IMR-90 (cell line): ENCODE data around the gene SH3BP4. TPM values are rescaled to one million over a fixed set of nuclear protein-coding genes. Genes with fewer than 3 reads are reported as not detected.

Experiments
- ATAC-seq: fragments of 200-7000 bp; cut with Tn5 transposase; 2 replicates; pipeline ENCODE4 v1.9.1; 2020; ENCODE audit warnings: low read depth, mild to moderate bottlenecking, moderate library complexity
- BruUV-seq: library from RNA; stranded (reverse); fragments of 400-500 nt; replicated peaks from 2 replicates; lab custom pipeline; 2021; lab: Mats Ljungman, UMichigan
- CTCF ChIA-PET: fragments of 300-600 bp; formaldehyde crosslinking; extraction: SDS; loops from one replicate; lab custom pipeline; 2021; ENCODE audit warnings: antibody characterized with exemption; lab: Yijun Ruan, JAX
- POLR2A ChIA-PET: fragments of 300-600 bp; sonication (Branson Sonifier 250); formaldehyde crosslinking; loops from one replicate; lab custom pipeline; 2022; ENCODE audit warnings: antibody characterized with exemption; ENCODE audit not compliant: unreplicated experiment; lab: Charles Lee
- DNase-seq: peaks from one replicate; pipeline ENCODE4 v3.0.0; 2013
- H2AFZ ChIP-seq: replicated peaks from 2 replicates; pipeline ENCODE3; 2013; ENCODE audit warnings: low read length, mild to moderate bottlenecking; ENCODE audit not compliant: poor library complexity
- H2AK5ac ChIP-seq: 2 replicates; pipeline ENCODE4 v1.6.1; 2013; ENCODE audit warnings: low read depth, low read length, inconsistent platforms
- H2AK9ac ChIP-seq: replicated peaks from 2 replicates; pipeline ENCODE3; 2013; ENCODE audit warnings: mild to moderate bottlenecking, low read depth, low read length, moderate library complexity; ENCODE audit not compliant: poor library complexity
- H2BK120ac ChIP-seq: 2 replicates; pipeline ENCODE4 v1.6.1; 2013; ENCODE audit warnings: low read depth, low read length, inconsistent platforms
- H2BK15ac ChIP-seq: 3 replicates; pipeline ENCODE4 v1.6.1; 2013; ENCODE audit warnings: low read depth, low read length, inconsistent platforms
- H2BK20ac ChIP-seq: 2 replicates; pipeline ENCODE4 v1.6.1; 2013; ENCODE audit warnings: low read depth, mild to moderate bottlenecking, inconsistent platforms, low read length, moderate library complexity
- H2BK5ac ChIP-seq: 2 replicates; pipeline ENCODE4 v1.6.1; 2013; ENCODE audit warnings: mild to moderate bottlenecking, low read depth, low read length, inconsistent platforms; ENCODE audit not compliant: poor library complexity, severe bottlenecking
- H3K14ac ChIP-seq: replicated peaks from 2 replicates; pipeline ENCODE4 v1.6.1; 2013; ENCODE audit warnings: low read depth, low read length, inconsistent platforms
- H3K18ac ChIP-seq: 2 replicates; pipeline ENCODE4 v1.6.1; 2013; ENCODE audit warnings: low read depth, low read length, control low read depth
- H3K23ac ChIP-seq: 2 replicates; pipeline ENCODE4 v1.6.1; 2013; ENCODE audit warnings: low read depth, low read length, inconsistent platforms
- H3K27ac ChIP-seq: 2 replicates; pipeline ENCODE4 v1.5.1; 2013; ENCODE audit warnings: mild to moderate bottlenecking, control low read depth, low read length; ENCODE audit not compliant: insufficient read depth
- H3K27me3 ChIP-seq: 2 replicates; pipeline ENCODE4 v1.6.1; 2013; ENCODE audit warnings: low read length; ENCODE audit not compliant: control insufficient read depth, insufficient read depth
- H3K36me3 ChIP-seq: 2 replicates; pipeline ENCODE4 v1.6.1; 2013; ENCODE audit warnings: low read length, mixed read lengths; ENCODE audit not compliant: control insufficient read depth, insufficient read depth
- H3K4ac ChIP-seq: 2 replicates; pipeline ENCODE4 v1.6.1; 2013; ENCODE audit warnings: low read depth, low read length, inconsistent platforms
- H3K4me1 ChIP-seq: 2 replicates; pipeline ENCODE4 v1.6.1; 2013; ENCODE audit warnings: low read length, mixed read lengths; ENCODE audit not compliant: control insufficient read depth, insufficient read depth
- H3K4me2 ChIP-seq: 2 replicates; pipeline ENCODE4 v1.6.1; 2013; ENCODE audit warnings: low read depth, mild to moderate bottlenecking, control low read depth, low read length, moderate library complexity
- H3K4me3 ChIP-seq: 2 replicates; pipeline ENCODE4 v1.5.1; 2013; ENCODE audit warnings: low read depth, mild to moderate bottlenecking, control low read depth, low read length, moderate library complexity; ENCODE audit not compliant: insufficient read depth
- H3K56ac ChIP-seq: 2 replicates; pipeline ENCODE4 v1.6.1; 2013; ENCODE audit warnings: low read length, inconsistent platforms; ENCODE audit not compliant: insufficient read depth; ENCODE audit errors: extremely low read depth
- H3K79me1 ChIP-seq, 2 experiments: 2 replicates each; pipeline ENCODE4 v1.6.1; 2013; ENCODE audit warnings: low read length in 2 of 2, inconsistent platforms in 1 of 2, low read depth in 1 of 2
- H3K9ac ChIP-seq: 2 replicates; pipeline ENCODE4 v1.6.1; 2013; ENCODE audit warnings: low read depth, low read length, control low read depth
- H3K9me1 ChIP-seq: 2 replicates; pipeline ENCODE4 v1.6.1; 2013; ENCODE audit warnings: low read length, inconsistent platforms; ENCODE audit not compliant: insufficient read depth
- H3K9me3 ChIP-seq: 2 replicates; pipeline ENCODE4 v1.6.1; 2013; ENCODE audit warnings: low read length; ENCODE audit not compliant: control insufficient read depth, insufficient read depth
- H4K20me1 ChIP-seq: 2 replicates; pipeline ENCODE4 v1.6.1; 2013; ENCODE audit warnings: low read length, inconsistent platforms; ENCODE audit not compliant: insufficient read depth
- H4K5ac ChIP-seq: 2 replicates; pipeline ENCODE4 v1.6.1; 2013; ENCODE audit warnings: mild to moderate bottlenecking, low read depth, low read length, control low read depth
- H4K8ac ChIP-seq, 2 experiments: 2 replicates each; pipeline ENCODE4 v1.6.1; 2013; ENCODE audit warnings: low read depth in 2 of 2, low read length in 2 of 2, control low read depth in 1 of 2, inconsistent platforms in 1 of 2
- H4K91ac ChIP-seq: 2 replicates; pipeline ENCODE4 v1.6.1; 2013; ENCODE audit warnings: low read depth, low read length, inconsistent platforms; ENCODE audit not compliant: insufficient read depth
- BHLHE40 ChIP-seq: fragments of 150-350 bp; IDR thresholded peaks from 2 replicates; pipeline ENCODE4 v1.6.1; 2016; ENCODE audit warnings: mild to moderate bottlenecking, low read depth, low read length
- NFE2L2 ChIP-seq: fragments of 150-350 bp; IDR thresholded peaks from 2 replicates; pipeline ENCODE4 v1.6.1; 2016; ENCODE audit warnings: low read depth, mild to moderate bottlenecking, low read length
- WGBS, 2 experiments: methylation state at CpG; one replicate each; pipeline versions ENCODE4 v1.1.5 to v1.1.7; 2013; ENCODE audit warnings: missing lambda C conversion rate in 2 of 2; ENCODE audit not compliant: insufficient read length in 1 of 2; ENCODE audit errors: extremely low coverage in 2 of 2; 5-methylcytosine and 5-hydroxymethylcytosine counted together
- dilution Hi-C: fragments of 300-500 bp; cut with HindIII; formaldehyde crosslinking; loops from one replicate; pipeline ENCODE4 v1.14.3; 2018; ENCODE audit warnings: low sequenced_read_pairs; ENCODE audit not compliant: unreplicated experiment
- in situ Hi-C: fragments of 300-500 bp; cut with MboI; formaldehyde crosslinking; loops from 3 replicates; pipeline ENCODE4 v1.14.3; 2019; ENCODE audit warnings: low sequenced_read_pairs, inconsistent platforms, mixed read lengths
- intact Hi-C: fragments of 100-400 bp; cut with micrococcal nuclease; formaldehyde crosslinking; loops from 2 replicates; pipeline ENCODE4 v1.10.0; 2022
- polyA plus RNA-seq, 3 experiments: library from polyadenylated mRNA; depleted of rRNA; stranded (reverse); fragments of >200 nt; gene quantifications; 2 replicates each; pipeline ENCODE4 v1.2.3, GENCODE V29; 2012; ENCODE audit warnings: low replicate concordance in 1 of 3
- total RNA-seq: library from RNA; depleted of rRNA; stranded (reverse); fragments of >200 nt; gene quantifications from 2 replicates; pipeline ENCODE4 v1.2.3, GENCODE V29; 2012

Gene SH3BP4
- total and polyA plus RNA-seq, 2 of the 4 experiments (the other 2 are of a cell fraction), result 104 to 122 TPM

DNA sequence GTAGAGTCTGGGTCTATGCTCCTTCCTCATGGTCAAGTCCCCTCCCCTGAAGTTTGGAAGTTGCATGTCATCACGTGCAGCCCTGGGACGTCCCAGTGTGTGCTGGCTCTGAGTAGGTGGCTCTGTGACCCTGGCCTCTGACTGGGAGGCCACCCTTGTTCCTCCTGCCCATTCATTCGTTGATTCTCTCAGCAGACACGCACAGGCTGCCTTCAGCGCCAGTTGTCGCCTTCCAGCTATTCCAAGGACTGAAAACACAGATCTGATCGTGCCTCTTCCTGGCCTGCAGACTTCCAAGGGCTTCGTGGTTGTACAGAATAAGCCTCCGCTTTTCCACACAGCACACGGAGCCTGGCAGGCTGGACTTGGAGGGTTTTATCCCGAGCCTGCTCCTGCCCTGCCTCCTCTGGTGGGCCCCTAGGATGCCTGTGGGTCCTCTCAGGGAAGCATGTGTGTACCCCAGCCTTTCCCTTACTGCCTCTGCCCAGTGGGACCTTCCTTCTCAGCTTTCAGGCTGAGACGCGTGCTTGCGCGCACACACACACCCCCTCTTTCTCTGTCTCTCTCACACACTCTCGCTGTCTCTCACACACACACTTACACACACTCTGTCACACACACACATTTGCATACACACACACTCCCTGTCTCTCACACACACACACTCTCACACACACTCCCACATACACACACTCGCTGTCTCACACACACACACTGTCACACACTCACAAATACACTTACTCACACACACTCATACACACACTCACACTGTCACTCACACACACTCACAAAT, 17.7 kb downstream of the SH3BP4 start:
- H3K14ac ChIP-seq, result peak overlapping the region; percentile 71
- no peak overlapping the region for H3K56ac ChIP-seq
- H3K9me1 ChIP-seq, result peaks cover 58% of the 10 kb centered on the region
- BruUV-seq, result no TSS peak
- no peaks in the 10 kb centered on the region for H3K27me3 ChIP-seq
- POLR2A ChIA-PET, result no interaction called here
- H3K79me1 ChIP-seq, result peaks cover 0 to 65% of the 10 kb centered on the region in 2 experiments; a peak in 2 of 4 replicates
- H2BK15ac ChIP-seq, result peak overlapping the region; percentile 42; the same call in 1 of the 3 replicates
- peak overlapping the region; percentile 33 for H2AFZ ChIP-seq
- peak overlapping the region; percentile 13; the same call in 1 of the 2 replicates for H3K9ac ChIP-seq
- H3K4me3 ChIP-seq, result no peak overlapping the region
- DNase-seq (no peak), ATAC-seq (no peak; the same call in 1 of the 2 replicates)
- H3K36me3 ChIP-seq, result peaks cover 40% of the 10 kb centered on the region
- H3K23ac ChIP-seq, result peak overlapping the region; percentile 91
- peak overlapping the region; percentile 17 for H2AK9ac ChIP-seq
- WGBS, 2 experiments, result 86% methylated on average over 9 of the region's 17 CpGs; no CpG with 5 or more reads in 1 of the 2 experiments
- peak overlapping the region; percentile 54 for H3K4ac ChIP-seq
- H4K20me1 ChIP-seq, result peaks cover 98% of the 10 kb centered on the region
- in situ Hi-C loops (loop anchor here (10.0 kb wide), 1 partner anchor 415 kb away; no protein-coding TSS in a partner anchor), dilution Hi-C loops (no loop called here), intact Hi-C loops (loop anchor here (5.0 kb wide), 1 partner anchor 138 kb away; no protein-coding TSS in a partner anchor)
- peak overlapping the region; percentile 5; the same call in 1 of the 2 replicates for H3K4me2 ChIP-seq
- H4K5ac ChIP-seq, result peak overlapping the region; percentile 4; the same call in 1 of the 2 replicates
- peaks cover 46% of the 10 kb centered on the region for H3K4me1 ChIP-seq
- H2AK5ac ChIP-seq, result peak overlapping the region; percentile 92; the same call in 1 of the 2 replicates
- CTCF ChIA-PET, result no interaction called here
- peak overlapping the region; percentile 88 for H2BK5ac ChIP-seq
- H4K8ac ChIP-seq, result peak overlapping the region; percentile 10 to 61; a peak in 2 of 4 replicates
- H3K9me3 ChIP-seq, result no peaks in the 10 kb centered on the region
- no peak overlapping the region for H2BK120ac ChIP-seq
- H4K91ac ChIP-seq, result no peak overlapping the region
- H3K18ac ChIP-seq, result peak overlapping the region; percentile 46; the same call in 1 of the 2 replicates
- peak overlapping the region; percentile 67 for H3K27ac ChIP-seq
- TF ChIP-seq NFE2L2 (no peak), BHLHE40 (0 out of 2 replicates have a peak, but pooled peaks have one; percentile 23)
- H2BK20ac ChIP-seq, result 0 out of 2 replicates have a peak overlapping the region, but pooled peaks have one; percentile 16
